Panc1 (cell line): ENCODE data around the gene ARHGAP32. TPM values are rescaled to one million over a fixed set of nuclear protein-coding genes. Genes with fewer than 3 reads are reported as not detected.

Experiments used
- ATAC-seq: fragments of 200-7000 bp; cut with Tn5 transposase; 2 replicates; pipeline ENCODE4 v1.9.1; 2020; ENCODE audit warnings: mild to moderate bottlenecking, moderate library complexity
- BruUV-seq: library from RNA; stranded (reverse); fragments of 400-500 nt; replicated peaks from 2 replicates; lab custom pipeline; 2021; lab: Mats Ljungman, UMichigan
- CTCF ChIA-PET: fragments of 300-600 bp; sonication (Branson Sonifier 250); formaldehyde crosslinking; loops from one replicate; lab custom pipeline; 2022; ENCODE audit warnings: antibody characterized with exemption; lab: Charles Lee
- POLR2A ChIA-PET: fragments of 300-600 bp; sonication (Branson Sonifier 250); formaldehyde crosslinking; loops from one replicate; lab custom pipeline; 2022; ENCODE audit warnings: antibody characterized with exemption; lab: Charles Lee
- DNase-seq: peaks from one replicate; pipeline ENCODE4 v3.0.0-alpha.2; 2010; ENCODE audit warnings: low read depth, low spot score
- H3K27ac ChIP-seq: 2 replicates; pipeline ENCODE4 v1.5.1; 2011; ENCODE audit warnings: mild to moderate bottlenecking, low read length, inconsistent platforms
- H3K27me3 ChIP-seq: fragments of 200-500 bp; sonication (Bioruptor generic); 2 replicates; pipeline ENCODE4 v1.6.0; 2014; ENCODE audit warnings: low read length, inconsistent platforms; ENCODE audit not compliant: control insufficient read depth, insufficient read depth
- H3K36me3 ChIP-seq: fragments of 200-500 bp; sonication (Bioruptor generic); 2 replicates; pipeline ENCODE4 v1.5.1; 2014; ENCODE audit warnings: inconsistent platforms, mild to moderate bottlenecking, low read length, moderate library complexity; ENCODE audit not compliant: control insufficient read depth, insufficient read depth
- H3K4me1 ChIP-seq: 2 replicates; pipeline ENCODE4 v1.5.1; 2011; ENCODE audit warnings: inconsistent platforms, mild to moderate bottlenecking, low read length, moderate library complexity; ENCODE audit not compliant: control insufficient read depth, insufficient read depth
- H3K4me3 ChIP-seq, 2 experiments: 2 replicates each; pipeline ENCODE4 v1.5.1; 2011 to 2012; ENCODE audit warnings: low read depth in 2 of 2, low read length in 2 of 2, mild to moderate bottlenecking in 2 of 2, inconsistent platforms in 1 of 2, moderate library complexity in 1 of 2
- H3K9me3 ChIP-seq: fragments of 200-500 bp; sonication (Bioruptor generic); 2 replicates; pipeline ENCODE4 v1.5.1; 2014; ENCODE audit warnings: low read depth, mild to moderate bottlenecking, inconsistent platforms, low read length, moderate library complexity; ENCODE audit not compliant: control insufficient read depth, insufficient read depth
- POLR2AphosphoS5 ChIP-seq: IDR thresholded peaks from 2 replicates; pipeline ENCODE4 v1.6.1; 2012; ENCODE audit warnings: mild to moderate bottlenecking, low read depth, low read length, moderate library complexity
- SIN3A ChIP-seq: IDR thresholded peaks from 2 replicates; pipeline ENCODE4 v1.6.1; 2012; ENCODE audit warnings: low read depth, mild to moderate bottlenecking, low read length, moderate library complexity, borderline replicate concordance; ENCODE audit not compliant: insufficient read depth
- TCF7L2 ChIP-seq: IDR thresholded peaks from 2 replicates; pipeline ENCODE4 v1.6.1; 2011; ENCODE audit warnings: mild to moderate bottlenecking, low read depth, low read length, inconsistent platforms
- in situ Hi-C: cut with HindIII; loops from 2 replicates; pipeline ENCODE4 v1.10.0; 2016; ENCODE audit warnings: low sequenced_read_pairs, low pct_unique_long_range_greater_than_20kb
- intact Hi-C: fragments of 100-400 bp; cut with micrococcal nuclease; formaldehyde crosslinking; loops from one replicate; pipeline ENCODE4 v1.10.0; 2022; ENCODE audit not compliant: unreplicated experiment
- total RNA-seq: library from RNA; stranded (reverse); gene quantifications from one replicate; pipeline ENCODE4 v1.2.1, GENCODE V29; 2021; ENCODE audit not compliant: unreplicated experiment
- TF ChIP-seq, protein P1 (sequence below): fragments of 450-650 bp; IDR thresholded peaks from 2 replicates; pipeline ENCODE4 v1.5.1; 2017; ENCODE audit warnings: mild to moderate bottlenecking
- TF ChIP-seq, protein P2 (sequence below), 2 experiments: IDR thresholded peaks; 2 replicates each; pipeline ENCODE4 v1.6.1; 2011 to 2012; ENCODE audit warnings: low read depth in 2 of 2, control low read depth in 1 of 2, low read length in 1 of 2, mild to moderate bottlenecking in 1 of 2, moderate library complexity in 1 of 2; ENCODE audit not compliant: insufficient read depth in 1 of 2

ARHGAP32 gene
- total RNA-seq, 1 experiment from 2014 or later = 44.6 TPM

GRCh38 chr11:128942272-128942612 is 249.9 kb downstream of the ARHGAP32 start:
- no peak for ATAC-seq
- TF ChIP-seq, protein P1, sequence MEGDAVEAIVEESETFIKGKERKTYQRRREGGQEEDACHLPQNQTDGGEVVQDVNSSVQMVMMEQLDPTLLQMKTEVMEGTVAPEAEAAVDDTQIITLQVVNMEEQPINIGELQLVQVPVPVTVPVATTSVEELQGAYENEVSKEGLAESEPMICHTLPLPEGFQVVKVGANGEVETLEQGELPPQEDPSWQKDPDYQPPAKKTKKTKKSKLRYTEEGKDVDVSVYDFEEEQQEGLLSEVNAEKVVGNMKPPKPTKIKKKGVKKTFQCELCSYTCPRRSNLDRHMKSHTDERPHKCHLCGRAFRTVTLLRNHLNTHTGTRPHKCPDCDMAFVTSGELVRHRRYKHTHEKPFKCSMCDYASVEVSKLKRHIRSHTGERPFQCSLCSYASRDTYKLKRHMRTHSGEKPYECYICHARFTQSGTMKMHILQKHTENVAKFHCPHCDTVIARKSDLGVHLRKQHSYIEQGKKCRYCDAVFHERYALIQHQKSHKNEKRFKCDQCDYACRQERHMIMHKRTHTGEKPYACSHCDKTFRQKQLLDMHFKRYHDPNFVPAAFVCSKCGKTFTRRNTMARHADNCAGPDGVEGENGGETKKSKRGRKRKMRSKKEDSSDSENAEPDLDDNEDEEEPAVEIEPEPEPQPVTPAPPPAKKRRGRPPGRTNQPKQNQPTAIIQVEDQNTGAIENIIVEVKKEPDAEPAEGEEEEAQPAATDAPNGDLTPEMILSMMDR = no peak
- TF ChIP-seq TCF7L2 (no peak), SIN3A (no peak), POLR2AphosphoS5 (no peak)
- TF ChIP-seq, protein P2, sequence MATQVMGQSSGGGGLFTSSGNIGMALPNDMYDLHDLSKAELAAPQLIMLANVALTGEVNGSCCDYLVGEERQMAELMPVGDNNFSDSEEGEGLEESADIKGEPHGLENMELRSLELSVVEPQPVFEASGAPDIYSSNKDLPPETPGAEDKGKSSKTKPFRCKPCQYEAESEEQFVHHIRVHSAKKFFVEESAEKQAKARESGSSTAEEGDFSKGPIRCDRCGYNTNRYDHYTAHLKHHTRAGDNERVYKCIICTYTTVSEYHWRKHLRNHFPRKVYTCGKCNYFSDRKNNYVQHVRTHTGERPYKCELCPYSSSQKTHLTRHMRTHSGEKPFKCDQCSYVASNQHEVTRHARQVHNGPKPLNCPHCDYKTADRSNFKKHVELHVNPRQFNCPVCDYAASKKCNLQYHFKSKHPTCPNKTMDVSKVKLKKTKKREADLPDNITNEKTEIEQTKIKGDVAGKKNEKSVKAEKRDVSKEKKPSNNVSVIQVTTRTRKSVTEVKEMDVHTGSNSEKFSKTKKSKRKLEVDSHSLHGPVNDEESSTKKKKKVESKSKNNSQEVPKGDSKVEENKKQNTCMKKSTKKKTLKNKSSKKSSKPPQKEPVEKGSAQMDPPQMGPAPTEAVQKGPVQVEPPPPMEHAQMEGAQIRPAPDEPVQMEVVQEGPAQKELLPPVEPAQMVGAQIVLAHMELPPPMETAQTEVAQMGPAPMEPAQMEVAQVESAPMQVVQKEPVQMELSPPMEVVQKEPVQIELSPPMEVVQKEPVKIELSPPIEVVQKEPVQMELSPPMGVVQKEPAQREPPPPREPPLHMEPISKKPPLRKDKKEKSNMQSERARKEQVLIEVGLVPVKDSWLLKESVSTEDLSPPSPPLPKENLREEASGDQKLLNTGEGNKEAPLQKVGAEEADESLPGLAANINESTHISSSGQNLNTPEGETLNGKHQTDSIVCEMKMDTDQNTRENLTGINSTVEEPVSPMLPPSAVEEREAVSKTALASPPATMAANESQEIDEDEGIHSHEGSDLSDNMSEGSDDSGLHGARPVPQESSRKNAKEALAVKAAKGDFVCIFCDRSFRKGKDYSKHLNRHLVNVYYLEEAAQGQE (IDR thresholded peaks at IDR 0.05; ENCODE audit: insufficient read depth in 1 of 2, low read depth in 2 of 2, low read length in 1 of 2) = no peak
- H3K27ac ChIP-seq = no peak overlapping the region
- no peaks in the 10 kb centered on the region for H3K9me3 ChIP-seq
- BruUV-seq = no TSS peak
- H3K27me3 ChIP-seq = no peaks in the 10 kb centered on the region
- intact Hi-C loops = no loop called here
- ChIA-PET CTCF (no interaction called here), POLR2A (no interaction called here)
- no peak for DNase-seq
- H3K4me1 ChIP-seq = no peaks in the 10 kb centered on the region
- in situ Hi-C loops = no loop called here
- no peak overlapping the region for H3K4me3 ChIP-seq
- no peaks in the 10 kb centered on the region for H3K36me3 ChIP-seq

- ChIA-PET POLR2A (no interaction called here), CTCF (no interaction called here)
- BruUV-seq = no TSS peak
- Histone ChIP-seq H3K27ac (no peak overlapping the region), H3K4me1 (no peaks in the 10 kb centered on the region), H3K4me3 (no peak overlapping the region), H3K36me3 (no peaks in the 10 kb centered on the region), H3K9me3 (no peaks in the 10 kb centered on the region), H3K27me3 (no peaks in the 10 kb centered on the region)
- TF ChIP-seq, protein P2 (IDR thresholded peaks at IDR 0.05; ENCODE audit: insufficient read depth in 1 of 2, low read depth in 2 of 2, low read length in 1 of 2) = no peak
- no peak for TF ChIP-seq SIN3A
- TF ChIP-seq TCF7L2 = no peak
- TF ChIP-seq POLR2AphosphoS5 = no peak
- TF ChIP-seq, protein P1 = no peak
- in situ Hi-C loops = no loop called here
- intact Hi-C loops = no loop called here
- DNase-seq (no peak), ATAC-seq (no peak)
These were observed 250.4 kb downstream of the ARHGAP32 start for GRCh38 chr11:128941573-128942271.
